Fibroblast of lung (primary cell): ENCODE results near the gene LARP4B. TPM values are rescaled to one million over a fixed set of nuclear protein-coding genes. Genes with fewer than 3 reads are reported as not detected.

ENCODE experiments used
- DNase-seq, 2 donors: peaks; one replicate each; pipeline versions ENCODE4 v3.0.0 to v3.0.0-alpha.2; 2010; ENCODE audit warnings: low read depth in 2 of 2
- H2AFZ ChIP-seq: 2 replicates; pipeline ENCODE4 v1.5.1; 2012; ENCODE audit warnings: low read length, control low read depth, inconsistent platforms
- H3K27ac ChIP-seq: 2 replicates; pipeline ENCODE4 v1.5.1; 2011; ENCODE audit warnings: low read length, control low read depth; ENCODE audit not compliant: insufficient read depth
- H3K27me3 ChIP-seq: 2 replicates; pipeline ENCODE4 v1.5.1; 2011; ENCODE audit warnings: mild to moderate bottlenecking, low read length; ENCODE audit not compliant: control insufficient read depth, insufficient read depth
- H3K36me3 ChIP-seq: 2 replicates; pipeline ENCODE4 v1.5.1; 2011; ENCODE audit warnings: low read length; ENCODE audit not compliant: control insufficient read depth, insufficient read depth
- H3K4me1 ChIP-seq: 2 replicates; pipeline ENCODE4 v1.5.1; 2011; ENCODE audit warnings: low read length; ENCODE audit not compliant: control insufficient read depth, insufficient read depth; ENCODE audit errors: extremely low read depth
- H3K4me2 ChIP-seq: 2 replicates; pipeline ENCODE4 v1.5.1; 2011; ENCODE audit warnings: low read length, control low read depth; ENCODE audit not compliant: insufficient read depth; ENCODE audit errors: extremely low read depth
- H3K4me3 ChIP-seq, 4 experiments: fragments of 200-600 bp in 1 of 4; sonication (generic) in 1 of 4; replicated peaks in 1 of 4; 2 replicates each; pipeline ENCODE4 v1.5.1; 2011 to 2016; ENCODE audit warnings: low read length in 4 of 4, low read depth in 3 of 4, mild to moderate bottlenecking in 3 of 4, control low read depth in 2 of 4, inconsistent platforms in 1 of 4, mixed read lengths in 1 of 4; ENCODE audit not compliant: insufficient read depth in 1 of 4; ENCODE audit errors: control extremely low read depth in 1 of 4
- H3K79me2 ChIP-seq: 2 replicates; pipeline ENCODE4 v1.5.1; 2012; ENCODE audit warnings: mild to moderate bottlenecking, low read length, inconsistent platforms; ENCODE audit not compliant: control insufficient read depth, insufficient read depth
- H3K9ac ChIP-seq: 2 replicates; pipeline ENCODE4 v1.5.1; 2011; ENCODE audit warnings: mild to moderate bottlenecking, low read length, control low read depth; ENCODE audit not compliant: insufficient read depth
- H3K9me3 ChIP-seq: 2 replicates; pipeline ENCODE4 v1.5.1; 2012; ENCODE audit warnings: low read depth, low read length; ENCODE audit not compliant: control insufficient read depth, insufficient read depth
- H4K20me1 ChIP-seq: 2 replicates; pipeline ENCODE4 v1.5.1; 2011; ENCODE audit warnings: low read length; ENCODE audit not compliant: control insufficient read depth, insufficient read depth; ENCODE audit errors: extremely low read depth
- CTCF ChIP-seq, 2 donors: IDR thresholded peaks in 1 of 2; conservative IDR thresholded peaks in 1 of 2; 1 replicate in 1 of 2; 2 replicates in 1 of 2; pipeline ENCODE4 v1.5.1; 2011 to 2012; ENCODE audit warnings: low read length in 2 of 2, control low read depth in 1 of 2, inconsistent platforms in 1 of 2, low read depth in 1 of 2, mild to moderate bottlenecking in 1 of 2
- EZH2 ChIP-seq: IDR thresholded peaks from 2 replicates; pipeline ENCODE4 v1.5.1; 2012; ENCODE audit warnings: low read length, control low read depth, mild to moderate bottlenecking; ENCODE audit errors: missing control alignments
- polyA plus RNA-seq, 2 donors: library from polyadenylated mRNA; depleted of rRNA in 1 of 2; stranded (reverse) in 1 of 2; unstranded in 1 of 2; fragments of >200 nt; gene quantifications; 2 replicates each; pipeline ENCODE4 v1.2.1, GENCODE V29; 2011 to 2012; ENCODE audit warnings: missing spikeins in 1 of 2
- total RNA-seq: library from RNA; depleted of rRNA; stranded (reverse); fragments of >200 nt; gene quantifications from 2 replicates; pipeline ENCODE4 v1.2.1, GENCODE V29; 2014

LARP4B gene
- total and polyA plus RNA-seq, 2 donors (not counting 1 experiment from before 2014, with no cell fraction given), result 25.4 to 38.6 TPM

DNA sequence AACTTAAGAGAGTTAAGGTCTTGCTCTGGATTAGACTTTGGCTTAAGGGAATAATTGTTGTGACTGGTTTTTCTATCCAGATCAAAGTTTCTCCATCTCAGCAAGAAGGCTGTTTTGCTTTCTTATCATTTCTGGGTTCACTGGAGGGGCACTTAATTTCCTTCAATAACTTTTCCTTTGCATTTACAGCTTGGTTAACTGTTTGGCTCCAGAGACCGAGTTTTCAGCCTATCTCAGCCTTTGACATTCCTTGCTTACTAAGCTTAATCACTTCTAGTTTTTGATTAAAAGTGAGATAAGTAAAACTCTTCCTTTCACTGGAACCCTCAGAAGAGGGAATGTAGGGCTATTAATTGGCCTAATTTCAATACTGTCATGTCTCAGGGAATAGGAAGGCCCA is 76.4 kb downstream of the LARP4B start:
- TF ChIP-seq CTCF (conservative IDR thresholded peaks at IDR 0.05 in 1 of 2, IDR thresholded peaks at IDR 0.05 in 1 of 2; ENCODE audit: low read depth in 1 of 2, low read length in 2 of 2) (no peak), EZH2 (no peak)
- Histone ChIP-seq H3K4me2 (no peak overlapping the region), H3K4me3 (no peak overlapping the region), H3K36me3 (peaks cover 2% of the 10 kb centered on the region), H3K9ac (no peak overlapping the region), H3K9me3 (no peaks in the 10 kb centered on the region), H4K20me1 (no peaks in the 10 kb centered on the region), H3K27ac (no peak overlapping the region), H3K27me3 (no peaks in the 10 kb centered on the region), H3K79me2 (peaks cover 21% of the 10 kb centered on the region), H2AFZ (no peak overlapping the region), H3K4me1 (no peaks in the 10 kb centered on the region)
- peak in 1 of 2 donors; percentile 33 for DNase-seq

- Histone ChIP-seq H3K9me3 (no peaks in the 10 kb centered on the region), H3K27me3 (no peaks in the 10 kb centered on the region), H4K20me1 (no peaks in the 10 kb centered on the region), H3K4me3 (no peak overlapping the region), H2AFZ (no peak overlapping the region), H3K27ac (no peak overlapping the region), H3K4me1 (no peaks in the 10 kb centered on the region), H3K79me2 (peaks cover 38% of the 10 kb centered on the region), H3K36me3 (peaks cover 2% of the 10 kb centered on the region), H3K4me2 (no peak overlapping the region), H3K9ac (no peak overlapping the region)
- DNase-seq, result no peak
- TF ChIP-seq CTCF (conservative IDR thresholded peaks at IDR 0.05 in 1 of 2, IDR thresholded peaks at IDR 0.05 in 1 of 2; ENCODE audit: low read depth in 1 of 2, low read length in 2 of 2) (no peak), EZH2 (no peak)
These were observed 78.5 kb downstream of the LARP4B start for GRCh38 chr10:853017-853416.

GRCh38 chr10:852386-852785 is 79.1 kb downstream of the LARP4B start:
- H3K79me2 ChIP-seq, result peaks cover 42% of the 10 kb centered on the region
- H3K4me1 ChIP-seq, result no peaks in the 10 kb centered on the region
- no peak for TF ChIP-seq CTCF (conservative IDR thresholded peaks at IDR 0.05 in 1 of 2, IDR thresholded peaks at IDR 0.05 in 1 of 2; ENCODE audit: low read depth in 1 of 2, low read length in 2 of 2)
- TF ChIP-seq EZH2, result no peak
- H2AFZ ChIP-seq, result no peak overlapping the region
- peaks cover under 1% of the 10 kb centered on the region for H3K36me3 ChIP-seq
- H3K9me3 ChIP-seq, result no peaks in the 10 kb centered on the region
- no peak overlapping the region for H3K27ac ChIP-seq
- no peak overlapping the region for H3K9ac ChIP-seq
- DNase-seq, result no peak
- H3K4me3 ChIP-seq, result no peak overlapping the region
- H3K4me2 ChIP-seq, result no peak overlapping the region
- no peaks in the 10 kb centered on the region for H3K27me3 ChIP-seq
- no peaks in the 10 kb centered on the region for H4K20me1 ChIP-seq
